HG02852 (cell line): ENCODE data around the gene TNS3.
"Not testable (repeated sequence)": the region's sequence is repeated elsewhere in the genome, so short reads cannot be mapped to it uniquely, and the experiment has no call there.

Experiments used
- ATAC-seq: cut with Tn5 transposase; IDR thresholded peaks from one replicate; pipeline ENCODE4 v1.9.1; 2021; ENCODE audit warnings: mild to moderate bottlenecking, moderate library complexity; ENCODE audit not compliant: unreplicated experiment

Gene TNS3

GRCh38 chr7:47454974-47455871, 126.7 kb downstream of the TNS3 start:
- no peak for ATAC-seq

- no peak for ATAC-seq
Measured at GRCh38 chr7:47454069-47454973, 127.6 kb downstream of the TNS3 start.

GRCh38 chr7:47453093-47454061, 128.5 kb downstream of the TNS3 start:
- ATAC-seq: no peak

GRCh38 chr7:47452715-47453092, 129.2 kb downstream of the TNS3 start:
- no peak for ATAC-seq

GRCh38 chr7:47452295-47452694, 129.6 kb downstream of the TNS3 start:
- no peak for ATAC-seq

GRCh38 chr7:47451851-47452205, 130.1 kb downstream of the TNS3 start:
- no peak for ATAC-seq

GRCh38 chr7:47449810-47450590, 131.9 kb downstream of the TNS3 start:
- no peak for ATAC-seq

- no peak for ATAC-seq
Measured at GRCh38 chr7:47448971-47449370, 132.9 kb downstream of the TNS3 start.

GRCh38 chr7:47447621-47448349, 134.1 kb downstream of the TNS3 start:
- no peak for ATAC-seq

GRCh38 chr7:47446871-47447466, 134.9 kb downstream of the TNS3 start:
- no peak for ATAC-seq

GRCh38 chr7:47444376-47445098, 137.4 kb downstream of the TNS3 start:
- no peak for ATAC-seq

- no peak for ATAC-seq
Measured at GRCh38 chr7:47443049-47443448, 138.9 kb downstream of the TNS3 start.

GRCh38 chr7:47442605-47442865, 139.4 kb downstream of the TNS3 start:
- ATAC-seq: no peak

- no peak for ATAC-seq
Measured at GRCh38 chr7:47441796-47442604, 139.9 kb downstream of the TNS3 start.

GRCh38 chr7:47441048-47441447, 140.9 kb downstream of the TNS3 start:
- ATAC-seq: not testable (repeated sequence)

- no peak for ATAC-seq
Measured at GRCh38 chr7:47440320-47440719, 141.6 kb downstream of the TNS3 start.

GRCh38 chr7:47439181-47439667, 142.7 kb downstream of the TNS3 start:
- no peak for ATAC-seq
